SIG-M5 treated with dmso at 0.1 percent for 504 hours (cell line): ENCODE measurements around the gene ASAP2.
A peak's percentile ranks its signal among the peaks of the same experiment; 100 is the strongest.

Experiments
- DNase-seq: peaks from one replicate; lab custom pipeline; 2025; ENCODE audit not compliant: unreplicated experiment; lab: John Stamatoyannopoulos, UW

ASAP2 gene

DNA sequence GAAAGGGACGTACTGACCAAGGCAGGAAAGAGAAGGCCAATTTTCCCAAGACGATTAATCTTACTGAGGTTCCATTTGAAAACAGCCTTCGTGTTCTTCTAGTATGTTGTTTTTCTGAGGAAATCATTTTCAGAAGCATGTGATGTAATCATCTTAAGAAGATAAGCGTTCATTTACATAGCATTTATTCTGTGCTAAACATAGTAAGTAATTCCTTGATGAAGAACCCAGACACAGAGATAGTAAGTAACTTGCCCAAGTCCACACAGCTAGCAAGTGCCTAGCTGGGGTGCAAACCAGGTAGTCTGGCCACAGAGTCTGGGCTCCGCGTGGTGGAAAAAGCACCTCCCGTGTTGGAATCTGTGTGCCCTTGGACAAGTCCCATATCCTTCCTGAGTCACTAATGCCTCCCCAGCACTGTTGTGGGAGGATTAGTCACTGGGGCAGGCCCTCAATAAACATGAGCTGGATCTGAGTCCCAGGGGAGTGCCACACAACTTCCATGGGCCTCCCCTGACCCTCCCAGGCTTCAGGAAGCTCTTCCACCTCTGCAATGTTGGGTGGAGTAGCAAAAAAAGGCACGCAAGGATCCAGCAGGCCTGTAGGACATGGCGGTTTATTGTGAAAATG lies 26.9 kb upstream of the ASAP2 start:
- DNase-seq: no peak

- DNase-seq: no peak
Observed at GRCh38 chr2:9184361-9184760, 22.3 kb upstream of the ASAP2 start.

DNA sequence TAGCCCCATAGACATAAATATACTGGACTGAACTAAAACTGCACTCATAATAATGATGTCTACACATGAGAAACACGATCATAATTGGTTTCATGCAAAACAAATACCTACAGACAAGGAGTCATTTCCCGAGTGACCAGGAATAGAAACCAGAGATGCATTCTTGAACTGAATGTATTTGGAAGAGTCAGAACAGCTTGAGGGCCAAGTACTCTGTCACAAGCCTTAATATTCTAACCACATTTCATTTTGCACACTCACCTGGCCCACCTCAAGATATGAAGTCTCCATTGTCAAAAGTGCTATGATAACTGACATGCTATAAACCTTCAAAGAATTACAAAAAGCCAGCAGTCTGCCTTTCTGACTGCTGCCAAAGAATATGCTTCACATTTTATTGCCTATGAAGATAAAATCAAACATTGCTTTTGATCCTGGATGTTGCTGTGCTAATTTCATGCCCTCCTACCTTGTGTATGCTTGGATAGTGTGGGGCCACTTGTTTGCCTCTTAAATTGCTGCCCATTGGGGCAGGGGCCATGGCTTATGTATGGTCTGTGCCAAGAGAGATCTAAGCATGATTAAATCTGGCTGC lies 18.9 kb upstream of the ASAP2 start:
- no peak for DNase-seq

GRCh38 chr2:9188823-9189222 lies 17.8 kb upstream of the ASAP2 start:
- DNase-seq: no peak

DNA sequence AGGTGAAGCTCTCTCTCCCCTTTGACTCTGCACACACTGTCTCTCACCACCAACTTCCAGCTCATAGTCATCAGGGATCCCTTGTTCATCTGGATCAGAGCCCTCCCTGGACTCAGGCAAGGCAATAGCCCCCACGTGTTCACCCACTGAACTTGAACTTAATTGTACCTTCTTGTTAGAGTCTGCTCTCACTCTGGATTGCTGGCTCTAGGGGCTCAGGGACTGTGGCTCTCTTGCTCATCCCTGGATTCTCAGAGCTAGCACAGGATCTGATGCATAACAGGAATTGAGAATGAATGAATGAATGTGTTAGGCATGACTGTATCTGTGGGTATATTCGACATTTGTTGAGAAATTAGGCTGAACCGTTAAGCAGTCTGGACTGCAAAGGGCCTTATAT lies 16.7 kb upstream of the ASAP2 start:
- no peak for DNase-seq

- DNase-seq: no peak
Observed at GRCh38 chr2:9191041-9191481, 15.6 kb upstream of the ASAP2 start.

DNA sequence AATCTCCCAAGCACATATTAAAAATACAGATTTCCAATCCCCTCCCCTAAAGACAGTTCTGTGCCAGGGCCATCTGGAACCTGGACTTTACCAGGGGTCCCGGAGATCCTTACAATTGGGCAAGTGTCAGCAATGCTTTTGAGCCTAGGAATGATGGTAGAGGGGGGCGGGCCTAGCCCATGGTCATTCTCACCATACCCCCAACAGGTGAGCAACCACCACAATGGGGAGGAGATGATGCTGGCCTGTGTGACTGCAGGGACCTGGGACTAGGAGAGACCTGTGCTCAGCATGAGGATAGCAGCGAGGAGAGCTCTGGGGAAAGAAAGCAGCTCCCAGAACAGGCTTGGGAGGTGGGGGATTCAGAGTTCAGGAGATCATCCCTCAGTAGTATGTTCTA lies 13.9 kb upstream of the ASAP2 start:
- DNase-seq: no peak

DNA sequence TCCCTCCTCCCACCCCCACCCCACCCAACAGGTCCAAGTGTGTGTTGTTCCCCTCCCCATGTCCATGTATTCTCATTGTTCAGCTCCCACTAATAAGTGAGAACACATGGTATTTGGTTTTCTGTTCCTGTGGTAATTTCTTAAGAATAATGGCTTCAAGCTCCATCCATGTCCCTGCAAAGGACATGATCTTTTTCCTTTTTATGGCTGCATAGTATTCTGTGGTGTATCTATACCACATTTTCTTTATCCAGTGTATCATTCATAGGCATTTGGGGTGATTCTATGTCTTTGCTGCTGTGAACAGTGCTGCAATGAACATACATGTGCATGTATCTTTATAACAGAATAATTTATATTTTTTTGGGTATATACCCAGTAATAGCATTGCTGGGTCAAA lies 12.3 kb upstream of the ASAP2 start:
- DNase-seq: no peak

GRCh38 chr2:9196637-9197036 lies 10.0 kb upstream of the ASAP2 start:
- no peak for DNase-seq

GRCh38 chr2:9197916-9198315 lies 8.7 kb upstream of the ASAP2 start:
- DNase-seq: no peak

DNA sequence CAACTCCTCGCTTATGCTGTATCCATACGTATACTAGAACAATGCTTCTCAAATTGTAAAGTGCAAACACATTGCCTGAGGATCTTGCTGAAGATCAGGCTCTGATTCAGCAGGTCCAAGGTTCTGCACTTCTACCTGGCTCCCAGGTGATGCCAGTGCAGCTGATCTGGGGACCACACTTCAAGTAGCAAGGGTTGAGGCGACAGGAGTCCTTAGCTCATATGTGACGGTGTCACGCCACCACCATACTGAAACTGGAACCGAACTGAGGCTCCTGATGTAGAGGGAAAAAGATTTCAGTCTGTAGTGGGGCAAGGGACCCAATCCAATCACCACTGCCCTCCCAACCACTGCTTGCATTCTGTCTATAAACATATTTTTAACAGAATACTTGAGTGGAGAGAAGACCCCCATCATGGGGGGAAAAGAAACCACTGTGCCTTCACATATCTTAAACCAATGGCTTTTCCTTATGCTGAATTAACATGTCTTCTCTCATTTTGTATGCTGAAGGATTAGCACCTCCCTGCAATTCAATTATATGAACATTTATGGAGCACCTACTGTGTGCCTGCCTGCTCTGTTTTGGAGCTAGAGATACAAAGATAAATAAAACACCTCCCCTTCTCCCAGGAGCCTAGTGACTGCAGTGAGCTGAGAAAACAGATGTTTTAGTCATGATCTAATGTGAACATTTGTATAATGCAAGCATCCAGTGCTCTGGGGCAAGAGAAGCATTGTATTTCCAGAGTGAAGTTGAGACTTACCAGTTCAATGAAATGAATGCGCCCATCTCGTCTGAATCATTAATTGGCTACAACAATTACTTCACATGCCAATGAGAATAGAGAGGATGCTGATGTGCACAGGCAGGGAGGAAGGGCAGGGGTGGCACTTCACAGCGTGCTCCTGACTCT lies 6.6 kb upstream of the ASAP2 start:
- no peak for DNase-seq

DNA sequence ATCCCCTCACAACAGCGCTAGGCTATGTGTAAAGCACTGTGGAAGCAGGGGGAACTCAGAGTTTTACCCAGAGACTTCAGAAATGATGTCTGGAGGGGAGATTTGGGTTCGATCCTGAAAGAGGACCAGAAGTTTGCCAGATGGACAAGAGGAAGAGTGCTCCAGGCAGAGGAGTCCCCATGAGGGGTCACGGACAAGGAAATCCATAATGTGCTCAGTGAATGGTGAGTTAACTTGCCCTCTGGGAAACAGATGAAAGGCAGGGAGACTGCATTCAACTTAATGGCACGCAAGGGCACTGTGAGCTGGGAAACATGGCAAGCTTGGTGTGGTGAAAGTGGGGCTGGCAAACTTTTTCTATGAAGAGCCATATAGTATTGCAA lies 6.0 kb upstream of the ASAP2 start:
- DNase-seq: no peak

GRCh38 chr2:9201185-9201891 lies 5.3 kb upstream of the ASAP2 start:
- no peak for DNase-seq

- no peak for DNase-seq
Observed at GRCh38 chr2:9203006-9203405, 3.6 kb upstream of the ASAP2 start.

- DNase-seq: no peak
Observed at GRCh38 chr2:9203876-9204275, 2.7 kb upstream of the ASAP2 start.

- DNase-seq: no peak
Observed at GRCh38 chr2:9204939-9205338, 1.7 kb upstream of the ASAP2 start.

GRCh38 chr2:9205486-9205885 lies 1.1 kb upstream of the ASAP2 start:
- DNase-seq: peak; percentile 30

DNA sequence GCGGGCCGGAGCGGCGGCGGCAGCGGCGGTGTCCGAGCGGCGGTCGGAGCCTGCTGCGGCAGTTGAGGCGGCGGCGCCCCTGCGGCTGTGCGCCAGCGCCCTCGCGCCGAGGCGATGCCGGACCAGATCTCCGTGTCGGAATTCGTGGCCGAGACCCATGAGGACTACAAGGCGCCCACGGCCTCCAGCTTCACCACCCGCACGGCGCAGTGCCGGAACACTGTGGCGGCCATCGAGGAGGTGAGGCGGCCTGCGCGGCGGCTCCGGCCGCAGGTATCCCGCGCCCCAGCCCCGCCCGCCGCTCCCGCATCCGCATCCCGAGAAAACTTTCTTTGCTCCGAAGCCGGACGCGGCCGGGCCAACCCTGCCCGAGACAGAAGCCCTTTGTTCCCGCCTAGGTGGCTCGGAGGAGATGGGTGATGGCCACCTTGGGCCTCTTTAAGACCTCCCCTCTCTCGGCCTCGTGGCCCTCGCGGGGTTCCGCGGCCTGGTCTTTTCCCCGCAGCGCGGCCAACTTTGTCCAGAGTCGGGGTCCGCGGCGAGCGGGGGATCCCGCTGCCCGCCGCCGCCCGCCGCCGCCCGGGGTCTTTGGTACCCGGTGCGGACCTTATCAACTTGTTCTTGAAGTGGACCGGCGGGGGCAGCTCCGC lies 504 bp downstream of the ASAP2 start:
- no peak for DNase-seq

- DNase-seq: no peak
Observed at GRCh38 chr2:9207641-9208311, 1.2 kb downstream of the ASAP2 start.

- no peak for DNase-seq
Observed at GRCh38 chr2:9208875-9209274, 2.3 kb downstream of the ASAP2 start.
